ENCODE results near the gene NXT2. TPM values are rescaled to one million over a fixed set of nuclear protein-coding genes. Genes with fewer than 3 reads are reported as not detected.

The NXT2 gene
- 8.6 and 9.0 TPM in 2 replicates for total RNA-seq

DNA sequence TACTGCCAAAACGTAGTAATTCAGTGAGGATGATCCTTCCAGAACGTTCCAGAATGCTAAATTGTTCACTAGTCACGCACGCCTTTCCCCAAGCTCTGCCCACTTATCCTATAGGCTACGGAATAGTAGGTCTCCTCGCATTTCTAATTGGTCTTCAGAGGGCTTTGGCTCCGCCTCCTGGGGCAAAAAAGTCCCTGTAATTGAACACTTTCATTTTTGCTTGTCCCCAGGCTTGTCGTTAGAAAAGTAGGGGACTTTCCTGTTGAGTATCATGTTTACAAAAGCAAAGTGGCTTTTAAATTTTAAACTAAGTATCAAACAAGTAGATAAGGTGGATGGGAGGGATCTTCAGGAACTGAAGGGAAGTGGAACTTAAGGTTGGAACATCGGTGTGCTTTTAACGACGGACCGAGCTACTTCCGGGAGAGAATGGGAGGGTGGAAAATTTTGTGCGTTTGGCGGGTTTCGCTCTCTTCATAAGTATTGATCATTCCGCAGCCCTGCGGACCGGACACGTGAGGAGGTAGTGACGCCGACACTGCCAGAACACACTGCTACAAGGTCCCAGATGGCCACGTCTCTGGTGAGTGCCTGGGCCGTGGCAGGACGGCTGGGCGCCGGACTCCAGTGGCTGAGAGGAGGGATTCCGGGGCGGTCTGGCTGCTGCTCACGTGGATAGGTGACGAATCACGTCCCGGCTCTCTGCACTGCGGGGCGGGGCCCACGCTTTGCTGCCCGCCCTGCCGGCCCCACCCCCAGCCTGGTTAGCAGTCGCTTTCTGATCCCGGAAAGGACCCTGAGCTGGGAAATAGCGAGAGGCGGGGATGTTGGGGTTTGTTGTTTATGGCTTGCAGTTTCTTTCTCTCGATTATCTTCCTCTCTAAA lies at the start of gene NXT2:
NXT2 (plus strand) TSS at position 406 of the 885 bp plus-strand sequence; CDS start at position 569, 163 bp downstream.

Other genes with a start within 250 kb of the NXT2 start
- not detected in 2 replicates for gene GUCY2F, start 54.8 kb upstream of the NXT2 start, total RNA-seq
- gene KCNE5, start 88.3 kb downstream of the NXT2 start, total RNA-seq = 0.23 TPM in 1 of 2 replicates, not detected in the other
- 69.4 and 72.5 TPM in 2 replicates for gene ACSL4, start 196.4 kb downstream of the NXT2 start, total RNA-seq

All from hair follicular keratinocyte (primary cell).